BE2C (cell line): ENCODE results near the gene CEP41.
"Not testable (repeated sequence)": the region's sequence is repeated elsewhere in the genome, so short reads cannot be mapped to it uniquely, and the experiment has no call there.

Experiments
- DNase-seq: peaks from one replicate; pipeline ENCODE4 v3.0.0-alpha.2; 2020
- H3K27me3 ChIP-seq: fragments of 250-450 bp; sonication (Bioruptor Pico); 2 replicates; pipeline ENCODE4 v1.5.1; 2020; ENCODE audit warnings: mild to moderate bottlenecking
- H3K36me3 ChIP-seq: fragments of 250-450 bp; sonication (Bioruptor Pico); 2 replicates; pipeline ENCODE4 v1.5.1; 2020; ENCODE audit warnings: mild to moderate bottlenecking
- H3K4me1 ChIP-seq: fragments of 250-450 bp; sonication (Bioruptor Pico); 2 replicates; pipeline ENCODE4 v1.5.1; 2020
- H3K4me3 ChIP-seq: 2 replicates; pipeline ENCODE4 v1.5.1; 2011; ENCODE audit warnings: low read depth, low read length
- H3K9me3 ChIP-seq: fragments of 250-450 bp; sonication (Bioruptor Pico); 2 replicates; pipeline ENCODE4 v1.5.1; 2020
- TF ChIP-seq, protein P1 (sequence below): IDR thresholded peaks from 2 replicates; pipeline ENCODE4 v1.5.1; 2012; ENCODE audit warnings: mild to moderate bottlenecking, low read depth, low read length

CEP41 gene

DNA sequence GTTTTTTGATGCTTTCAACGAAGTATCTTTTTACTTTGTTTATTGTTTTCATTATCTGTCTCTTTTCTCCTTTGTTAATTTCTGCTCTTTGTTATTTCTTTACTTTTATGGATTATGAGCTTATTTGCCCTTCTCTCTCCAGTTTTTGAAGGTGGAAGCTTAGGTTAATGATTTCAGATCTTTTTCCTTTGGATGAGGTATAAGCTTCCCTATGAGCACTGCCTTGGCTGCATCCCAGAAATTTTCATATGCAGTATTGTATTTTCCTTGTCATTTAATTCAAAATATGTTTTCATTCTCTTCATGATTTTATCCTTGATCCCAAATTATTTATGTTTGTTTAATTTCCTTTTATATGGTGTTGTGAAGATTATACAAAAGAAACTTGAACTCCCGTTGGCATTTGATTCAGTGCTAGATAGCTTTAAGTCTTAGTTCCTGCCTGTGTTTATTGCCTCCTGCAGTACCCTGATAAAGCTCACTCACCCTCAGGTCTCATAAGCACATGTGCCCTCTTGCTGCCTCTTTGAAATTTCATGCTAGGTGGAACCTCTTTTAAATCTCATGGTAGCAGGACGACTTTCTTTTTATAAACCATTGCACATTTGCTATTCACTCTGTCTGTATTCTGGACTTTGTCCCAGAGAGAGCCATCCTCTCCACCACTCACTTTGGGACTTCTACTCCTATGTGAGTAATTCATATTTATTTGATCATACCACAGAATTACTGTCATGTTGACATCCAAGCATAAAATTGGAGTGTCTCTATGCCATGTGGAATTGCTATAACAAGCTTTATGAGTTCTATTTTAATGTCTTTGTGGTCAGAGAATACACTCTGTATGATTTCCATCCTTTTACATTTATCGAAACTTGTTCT is 23.0 kb upstream of the CEP41 start:
- TF ChIP-seq, protein P1, sequence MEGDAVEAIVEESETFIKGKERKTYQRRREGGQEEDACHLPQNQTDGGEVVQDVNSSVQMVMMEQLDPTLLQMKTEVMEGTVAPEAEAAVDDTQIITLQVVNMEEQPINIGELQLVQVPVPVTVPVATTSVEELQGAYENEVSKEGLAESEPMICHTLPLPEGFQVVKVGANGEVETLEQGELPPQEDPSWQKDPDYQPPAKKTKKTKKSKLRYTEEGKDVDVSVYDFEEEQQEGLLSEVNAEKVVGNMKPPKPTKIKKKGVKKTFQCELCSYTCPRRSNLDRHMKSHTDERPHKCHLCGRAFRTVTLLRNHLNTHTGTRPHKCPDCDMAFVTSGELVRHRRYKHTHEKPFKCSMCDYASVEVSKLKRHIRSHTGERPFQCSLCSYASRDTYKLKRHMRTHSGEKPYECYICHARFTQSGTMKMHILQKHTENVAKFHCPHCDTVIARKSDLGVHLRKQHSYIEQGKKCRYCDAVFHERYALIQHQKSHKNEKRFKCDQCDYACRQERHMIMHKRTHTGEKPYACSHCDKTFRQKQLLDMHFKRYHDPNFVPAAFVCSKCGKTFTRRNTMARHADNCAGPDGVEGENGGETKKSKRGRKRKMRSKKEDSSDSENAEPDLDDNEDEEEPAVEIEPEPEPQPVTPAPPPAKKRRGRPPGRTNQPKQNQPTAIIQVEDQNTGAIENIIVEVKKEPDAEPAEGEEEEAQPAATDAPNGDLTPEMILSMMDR: no peak
- Histone ChIP-seq H3K9me3 (no peaks in the 10 kb centered on the region), H3K4me1 (no peaks in the 10 kb centered on the region), H3K36me3 (no peaks in the 10 kb centered on the region), H3K27me3 (no peaks in the 10 kb centered on the region; the same call in none of the 2 replicates), H3K4me3 (no peak overlapping the region)
- no peak for DNase-seq

DNA sequence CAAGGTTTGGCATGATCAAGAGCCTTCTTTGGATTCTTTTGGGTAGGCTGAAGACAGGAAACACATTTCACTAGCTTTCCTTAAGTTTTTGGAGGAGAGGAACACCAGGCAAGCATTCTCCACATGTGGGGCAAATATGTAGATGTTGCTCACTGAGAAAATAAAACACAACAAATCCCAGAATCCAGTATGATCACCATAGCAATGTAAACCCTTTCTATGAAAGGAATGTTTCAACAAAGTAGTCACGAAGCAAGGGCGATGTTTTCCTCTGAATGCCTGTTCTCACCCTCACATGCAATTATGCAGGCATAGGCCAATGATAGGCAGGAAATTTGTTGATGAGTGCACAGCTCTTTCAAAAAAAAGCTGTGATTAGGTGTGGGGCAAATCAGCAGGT is 20.5 kb upstream of the CEP41 start:
- TF ChIP-seq, protein P1: no peak
- H3K36me3 ChIP-seq: no peaks in the 10 kb centered on the region
- no peaks in the 10 kb centered on the region for H3K4me1 ChIP-seq
- H3K4me3 ChIP-seq: no peak overlapping the region
- no peak for DNase-seq
- H3K9me3 ChIP-seq: no peaks in the 10 kb centered on the region
- no peaks in the 10 kb centered on the region; the same call in 1 of the 2 replicates for H3K27me3 ChIP-seq

DNA sequence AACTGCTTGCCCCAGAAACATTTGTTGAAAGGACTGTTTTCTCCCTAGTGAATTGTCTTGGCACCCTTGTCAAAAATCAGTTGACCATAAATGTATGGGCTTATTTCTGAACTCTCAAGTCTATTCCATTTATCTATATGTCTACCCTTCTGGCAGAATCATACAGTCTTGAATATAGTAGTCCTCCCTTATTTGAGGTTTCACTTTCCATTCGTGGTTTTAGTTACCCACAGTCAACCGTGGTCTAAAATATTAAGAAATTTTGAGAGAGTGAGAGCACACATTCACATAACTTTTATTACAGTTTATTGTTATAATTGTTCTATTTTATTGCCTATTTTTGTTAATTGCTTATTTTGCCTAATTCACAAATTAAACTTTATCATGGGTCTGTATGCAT is 17.4 kb upstream of the CEP41 start:
- H3K27me3 ChIP-seq: no peaks in the 10 kb centered on the region; the same call in 1 of the 2 replicates
- H3K9me3 ChIP-seq: no peaks in the 10 kb centered on the region
- H3K4me3 ChIP-seq: no peak overlapping the region
- no peaks in the 10 kb centered on the region for H3K36me3 ChIP-seq
- TF ChIP-seq, protein P1: no peak
- no peak for DNase-seq
- H3K4me1 ChIP-seq: no peaks in the 10 kb centered on the region

DNA sequence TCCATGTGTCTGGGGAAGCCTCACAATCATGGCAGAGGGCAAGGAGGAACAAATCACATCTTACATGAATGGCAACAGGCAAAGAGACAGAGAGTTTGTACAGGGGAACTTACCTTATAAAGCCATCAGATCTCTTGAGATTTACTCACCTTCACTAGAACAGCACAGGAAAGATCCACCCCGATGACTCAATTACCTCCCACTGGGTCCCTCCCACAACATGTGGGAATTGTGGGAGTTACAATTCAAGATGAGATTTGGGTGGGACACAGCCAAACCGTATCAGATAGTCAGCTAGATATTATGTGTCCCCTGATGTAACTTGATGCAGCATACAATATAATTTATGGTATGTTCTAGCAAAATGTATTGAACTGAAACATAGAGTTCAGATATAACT is 14.1 kb upstream of the CEP41 start:
- Histone ChIP-seq H3K36me3 (no peaks in the 10 kb centered on the region), H3K27me3 (no peaks in the 10 kb centered on the region), H3K4me3 (no peak overlapping the region), H3K4me1 (peaks cover 6% of the 10 kb centered on the region; the same call in 1 of the 2 replicates), H3K9me3 (no peaks in the 10 kb centered on the region)
- DNase-seq: no peak
- TF ChIP-seq, protein P1: no peak

DNA sequence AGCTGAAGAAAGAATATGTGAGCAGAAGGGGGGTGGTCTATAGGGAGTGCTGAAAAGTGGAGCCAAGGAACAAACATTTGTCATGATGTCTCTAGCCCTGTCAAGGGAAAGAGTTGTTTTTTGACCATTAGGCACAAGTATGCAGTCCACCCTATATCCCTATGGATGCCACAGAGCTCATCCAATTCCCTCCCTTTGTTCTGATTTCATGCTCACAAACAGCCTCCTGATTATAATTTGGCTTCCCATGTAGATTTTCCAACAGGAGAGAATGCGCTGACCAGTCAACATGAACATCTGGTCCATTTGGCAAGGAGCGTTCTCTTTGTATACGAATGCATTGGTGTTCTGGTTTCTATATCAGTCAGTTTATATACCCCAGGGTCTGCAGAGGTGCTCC is 12.1 kb upstream of the CEP41 start:
- no peak for DNase-seq
- H3K27me3 ChIP-seq: no peaks in the 10 kb centered on the region
- H3K4me1 ChIP-seq: peaks cover 6% of the 10 kb centered on the region; the same call in 1 of the 2 replicates
- TF ChIP-seq, protein P1: no peak
- H3K9me3 ChIP-seq: no peaks in the 10 kb centered on the region
- no peak overlapping the region for H3K4me3 ChIP-seq
- no peaks in the 10 kb centered on the region for H3K36me3 ChIP-seq

DNA sequence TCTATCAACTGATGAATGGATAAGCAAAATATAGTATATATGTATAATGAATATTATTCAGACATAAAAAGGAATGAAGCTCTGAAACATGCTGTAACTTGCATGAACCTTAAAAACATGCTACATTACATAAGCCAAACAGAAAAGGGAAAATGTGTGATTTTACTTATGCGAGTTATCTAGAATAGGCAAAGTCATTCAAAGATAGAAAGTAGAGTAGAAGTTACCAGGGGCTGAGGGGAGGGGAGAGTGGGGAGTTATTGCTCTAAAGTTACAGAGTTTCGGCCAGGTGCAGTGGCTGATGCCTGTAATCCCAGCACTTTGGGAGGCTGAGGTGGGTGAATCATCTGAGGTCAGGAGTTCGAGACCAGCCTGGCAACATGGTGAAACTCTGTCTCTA is 10.5 kb upstream of the CEP41 start:
- not testable (repeated sequence) for DNase-seq, H3K4me1 ChIP-seq, H3K36me3 ChIP-seq

More for the DNA sequence above, 10.5 kb upstream of the CEP41 start:
- H3K9me3 ChIP-seq, H3K4me3 ChIP-seq, H3K27me3 ChIP-seq: not testable (repeated sequence)
